Esophagus squamous epithelium (tissue), 4 donors: ENCODE data around the gene OOSP4B.

Experiments
- CTCF ChIP-seq, 6 experiments: fragments of 450-650 bp in 4 of 6; fragments of 200-600 bp in 2 of 6; sonication (generic) in 2 of 6; IDR thresholded peaks; one replicate each; pipeline ENCODE4 v1.5.1; 2016 to 2019; ENCODE audit warnings: antibody characterized with exemption in 6 of 6, mild to moderate bottlenecking in 4 of 6, moderate library complexity in 4 of 6
- POLR2A ChIP-seq, 4 donors: fragments of 450-650 bp; IDR thresholded peaks; one replicate each; pipeline ENCODE4 v1.6.1; 2017; ENCODE audit warnings: antibody characterized with exemption in 4 of 4, mild to moderate bottlenecking in 4 of 4, moderate library complexity in 3 of 4

- TF ChIP-seq CTCF (IDR thresholded peaks at IDR 0.05) (no peak), POLR2A (IDR thresholded peaks at IDR 0.05) (no peak)
These were observed 12.1 kb downstream of the OOSP4B start for GRCh38 chr11:60029015-60029632.
